ENCODE results near the gene ZFPL1. TPM values are rescaled to one million over a fixed set of nuclear protein-coding genes. Genes with fewer than 3 reads are reported as not detected.
"Not testable (repeated sequence)": the region's sequence is repeated elsewhere in the genome, so short reads cannot be mapped to it uniquely, and the experiment has no call there.

Gene ZFPL1
- total and polyA plus RNA-seq, 11 donors = 19.6 to 44.4 (median 25.4) TPM

- Histone ChIP-seq H3K27ac (peak overlapping the region; percentile 71 to 93 (median 84)), H3K27me3 (peaks cover 0 to 5% (median 0%) of the 10 kb centered on the region in 9 donors), H3K4me1 (peaks cover 0 to 71% (median 46%) of the 10 kb centered on the region in 12 donors), H3K4me3 (peak overlapping the region; percentile 67 to 99 (median 88)), H3K9me3 (no peaks in the 10 kb centered on the region), H3K36me3 (peaks cover 0 to 45% (median 33%) of the 10 kb centered on the region in 9 donors)
- ATAC-seq (peak in 1 of 4 donors; percentile 2), DNase-seq (peak in 3 of 5 donors; percentile 20 to 48 (median 47))
- no peak for TF ChIP-seq POLR2A (IDR thresholded peaks at IDR 0.05)
- TF ChIP-seq CTCF (IDR thresholded peaks at IDR 0.05) = no peak
- 21 to 35% (median 27%) methylated on average over 37 to 68 of the region's 68 CpGs for WGBS, 4 donors
- intact Hi-C loops (cut with DNase I) = loop anchor here (1.0 to 10.0 kb wide), 10 partner anchors 20 to 342 kb away; partner anchors contain the start of genes ARL2 (in 5 of the 10), CDC42BPG (in 2 of the 10), CAPN1 (in 1 of the 10) and DPF2 (in 1 of the 10)
Observed at GRCh38 chr11:65116370-65117205, 32.6 kb downstream of the ZFPL1 start.

- ATAC-seq = peak; percentile 82 to 89 (median 86)
- DNase-seq = peak; percentile 99 to 100 (median 99)
- H3K27ac ChIP-seq = peak within 1 kb of the TSS; percentile 71 to 93 (median 84)
- 0 to 1% (median 0%) methylated on average over 30 to 89 of the region's 89 CpGs for WGBS, 4 donors
- H3K4me1 ChIP-seq = peaks cover 0 to 63% (median 40%) of the 10 kb centered on the region in 12 donors
- peaks cover 0 to 45% (median 33%) of the 10 kb centered on the region in 9 donors for H3K36me3 ChIP-seq
- H3K9me3 ChIP-seq = no peaks in the 10 kb centered on the region
- H3K27me3 ChIP-seq = peaks cover 0 to 5% (median 0%) of the 10 kb centered on the region in 9 donors
- TF ChIP-seq CTCF (IDR thresholded peaks at IDR 0.05) = peak; percentile 91 to 99 (median 96)
- peak in 1 of 2 donors; percentile 55 for TF ChIP-seq POLR2A (IDR thresholded peaks at IDR 0.05)
- H3K4me3 ChIP-seq = peak within 1 kb of the TSS; percentile 67 to 99 (median 88)
- intact Hi-C loops (cut with DNase I) = loop anchor here (1.0 to 10.0 kb wide), 13 partner anchors 21 to 343 kb away; partner anchors contain the start of genes ARL2 (in 6 of the 10), CDC42BPG (in 2 of the 10), CAPN1 (in 1 of the 10) and DPF2 (in 1 of the 10)
Observed at GRCh38 chr11:65117206-65118096, 33.4 kb downstream of the ZFPL1 start, which contains the start of gene ZNHIT2. Gene ZNHIT2, minus strand, starts transcription at chr11:65117701. Its CDS starts 48 bp downstream, at chr11:65117653.

GRCh38 chr11:65118097-65118837 lies 34.2 kb downstream of the ZFPL1 start:
- Histone ChIP-seq H3K36me3 (peaks cover 0 to 45% (median 33%) of the 10 kb centered on the region in 9 donors), H3K27ac (peak overlapping the region in 8 of 12 donors; percentile 3 to 87 (median 47)), H3K4me3 (peak overlapping the region in 6 of 12 donors; percentile 67 to 89 (median 81)), H3K9me3 (no peaks in the 10 kb centered on the region), H3K27me3 (peaks cover 0 to 2% (median 0%) of the 10 kb centered on the region in 9 donors), H3K4me1 (peaks cover 0 to 63% (median 38%) of the 10 kb centered on the region in 12 donors)
- intact Hi-C loops (cut with DNase I) = loop anchor here (1.0 to 10.0 kb wide), 12 partner anchors 67 to 343 kb away; partner anchors contain the start of genes ARL2 (in 6 of the 10), CDC42BPG (in 2 of the 10), CAPN1 (in 1 of the 10) and DPF2 (in 1 of the 10)
- TF ChIP-seq POLR2A (IDR thresholded peaks at IDR 0.05) (no peak), CTCF (IDR thresholded peaks at IDR 0.05) (peak in 3 of 12 donors; percentile 4 to 38 (median 10))
- ATAC-seq = no peak
- DNase-seq = peak in 1 of 5 donors; percentile 17
- 77 to 86% (median 82%) methylated on average over 18 of the region's 18 CpGs for WGBS, 4 donors

GRCh38 chr11:65118891-65119669 lies 35.1 kb downstream of the ZFPL1 start:
- Histone ChIP-seq H3K4me1 (peaks cover 0 to 59% (median 36%) of the 10 kb centered on the region in 12 donors), H3K27ac (peak overlapping the region in 1 of 12 donors; percentile 66), H3K36me3 (peaks cover 0 to 45% (median 34%) of the 10 kb centered on the region in 9 donors)
- not testable (repeated sequence) for H3K4me3 ChIP-seq, DNase-seq, H3K27me3 ChIP-seq, H3K9me3 ChIP-seq, ATAC-seq
- WGBS, 4 donors = 84 to 89% (median 88%) methylated on average over 18 of the region's 18 CpGs
- intact Hi-C loops (cut with DNase I) = loop anchor here (1.0 to 10.0 kb wide), 12 partner anchors 66 to 344 kb away; partner anchors contain the start of genes ARL2 (in 6 of the 10), CDC42BPG (in 2 of the 10), CAPN1 (in 1 of the 10) and DPF2 (in 1 of the 10)

Measured in heart left ventricle (tissue), 16 donors.